T-helper 1 cell treated with Interleukin-12 subunit alpha and Interleukin-12 subunit beta and Interleukin-4 antibody, amounts not matched to agents 30 μg/mL and 1 μg/mL, for 36 hours (primary cell): ENCODE results near the gene KLHL22.
A peak's percentile ranks its signal among the peaks of the same experiment; 100 is the strongest.
"Not testable (repeated sequence)": the region's sequence is repeated elsewhere in the genome, so short reads cannot be mapped to it uniquely, and the experiment has no call there.

Source experiments
- H3K27ac Mint-ChIP-seq: one replicate; pipeline ENCODE4 v1.8.0; 2021; ENCODE audit warnings: mild to moderate bottlenecking, mixed read lengths
- H3K27me3 Mint-ChIP-seq: one replicate; pipeline ENCODE4 v1.8.0; 2021; ENCODE audit warnings: low read depth, mixed read lengths
- H3K36me3 Mint-ChIP-seq: one replicate; pipeline ENCODE4 v1.8.0; 2021; ENCODE audit warnings: low read depth, mixed read lengths
- H3K4me1 Mint-ChIP-seq: one replicate; pipeline ENCODE4 v1.8.0; 2021; ENCODE audit warnings: low read depth, mixed read lengths
- H3K4me3 Mint-ChIP-seq: one replicate; pipeline ENCODE4 v1.8.0; 2021; ENCODE audit warnings: mild to moderate bottlenecking, moderate library complexity, mixed read lengths
- H3K9me3 Mint-ChIP-seq: one replicate; pipeline ENCODE4 v1.8.0; 2021; ENCODE audit warnings: mixed read lengths

KLHL22 gene

GRCh38 chr22:20514658-20515406, 19.2 kb upstream of the KLHL22 start:
- Mint-ChIP-seq H3K36me3 (peaks cover 16% of the 10 kb centered on the region), H3K9me3 (no peaks in the 10 kb centered on the region), H3K4me1 (peaks cover 35% of the 10 kb centered on the region), H3K4me3 (no peak overlapping the region), H3K27ac (no peak overlapping the region), H3K27me3 (no peaks in the 10 kb centered on the region)

- Mint-ChIP-seq H3K27ac (peak overlapping the region; percentile 11), H3K4me3 (no peak overlapping the region), H3K27me3 (no peaks in the 10 kb centered on the region), H3K4me1 (peaks cover 46% of the 10 kb centered on the region), H3K9me3 (no peaks in the 10 kb centered on the region), H3K36me3 (peaks cover 26% of the 10 kb centered on the region)
Observed at GRCh38 chr22:20511578-20512229, 16.1 kb upstream of the KLHL22 start.

- peak overlapping the region; percentile 40 for H3K4me3 Mint-ChIP-seq
- no peak overlapping the region for H3K27ac Mint-ChIP-seq
- H3K27me3 Mint-ChIP-seq, result no peaks in the 10 kb centered on the region
Observed at GRCh38 chr22:20510811-20511577, 15.4 kb upstream of the KLHL22 start.

GRCh38 chr22:20509344-20510047, 13.9 kb upstream of the KLHL22 start:
- peaks cover 26% of the 10 kb centered on the region for H3K36me3 Mint-ChIP-seq
- peaks cover 46% of the 10 kb centered on the region for H3K4me1 Mint-ChIP-seq
- no peaks in the 10 kb centered on the region for H3K27me3 Mint-ChIP-seq
- H3K9me3 Mint-ChIP-seq, result no peaks in the 10 kb centered on the region
- peak overlapping the region; percentile 98 for H3K27ac Mint-ChIP-seq
- peak overlapping the region; percentile 97 for H3K4me3 Mint-ChIP-seq

More at GRCh38 chr22:20510811-20511577, 15.4 kb upstream of the KLHL22 start:
- H3K4me1 Mint-ChIP-seq, result peaks cover 46% of the 10 kb centered on the region
- peaks cover 26% of the 10 kb centered on the region for H3K36me3 Mint-ChIP-seq
- H3K9me3 Mint-ChIP-seq, result no peaks in the 10 kb centered on the region

- H3K4me3 Mint-ChIP-seq, result peak overlapping the region; percentile 97
- peaks cover 43% of the 10 kb centered on the region for H3K4me1 Mint-ChIP-seq
- peak overlapping the region; percentile 98 for H3K27ac Mint-ChIP-seq
- H3K36me3 Mint-ChIP-seq, result peaks cover 26% of the 10 kb centered on the region
- no peaks in the 10 kb centered on the region for H3K9me3 Mint-ChIP-seq
- H3K27me3 Mint-ChIP-seq, result no peaks in the 10 kb centered on the region
Observed at GRCh38 chr22:20508815-20509271, 13.2 kb upstream of the KLHL22 start.

GRCh38 chr22:20508067-20508755, 12.6 kb upstream of the KLHL22 start:
- Mint-ChIP-seq H3K4me3 (peak overlapping the region; percentile 97), H3K27ac (peak overlapping the region; percentile 98), H3K4me1 (peaks cover 41% of the 10 kb centered on the region), H3K36me3 (peaks cover 26% of the 10 kb centered on the region)
- H3K9me3 Mint-ChIP-seq, H3K27me3 Mint-ChIP-seq: not testable (repeated sequence)

GRCh38 chr22:20507253-20508066, 11.9 kb upstream of the KLHL22 start, which contains the start of gene MED15:
Gene MED15 (plus strand): TSS chr22:20507610. CDS start chr22:20507679, 69 bp downstream.
- Mint-ChIP-seq H3K27ac (peak within 1 kb of the TSS; percentile 98), H3K4me3 (peak within 1 kb of the TSS; percentile 97), H3K4me1 (peaks cover 41% of the 10 kb centered on the region)

GRCh38 chr22:20506543-20507252, 11.1 kb upstream of the KLHL22 start:
- no peaks in the 10 kb centered on the region for H3K27me3 Mint-ChIP-seq
- H3K4me3 Mint-ChIP-seq, result peak overlapping the region; percentile 97
- H3K27ac Mint-ChIP-seq, result peak overlapping the region; percentile 98
- peaks cover 22% of the 10 kb centered on the region for H3K36me3 Mint-ChIP-seq
- H3K9me3 Mint-ChIP-seq, result no peaks in the 10 kb centered on the region
- H3K4me1 Mint-ChIP-seq, result peaks cover 37% of the 10 kb centered on the region

More at GRCh38 chr22:20507253-20508066, 11.9 kb upstream of the KLHL22 start, which contains the start of gene MED15:
- peaks cover 26% of the 10 kb centered on the region for H3K36me3 Mint-ChIP-seq
- H3K9me3 Mint-ChIP-seq, result no peaks in the 10 kb centered on the region
- no peaks in the 10 kb centered on the region for H3K27me3 Mint-ChIP-seq

GRCh38 chr22:20504293-20504922, 8.8 kb upstream of the KLHL22 start:
- H3K9me3 Mint-ChIP-seq, H3K4me3 Mint-ChIP-seq, H3K27me3 Mint-ChIP-seq, H3K27ac Mint-ChIP-seq: not testable (repeated sequence)
- H3K36me3 Mint-ChIP-seq, result peaks cover 17% of the 10 kb centered on the region
- H3K4me1 Mint-ChIP-seq, result peaks cover 22% of the 10 kb centered on the region

GRCh38 chr22:20503816-20504215, 8.2 kb upstream of the KLHL22 start:
- H3K4me3 Mint-ChIP-seq, result no peak overlapping the region
- H3K27me3 Mint-ChIP-seq, result no peaks in the 10 kb centered on the region
- H3K27ac Mint-ChIP-seq, result no peak overlapping the region
- H3K36me3 Mint-ChIP-seq, result peaks cover 11% of the 10 kb centered on the region
- peaks cover 16% of the 10 kb centered on the region for H3K4me1 Mint-ChIP-seq
- H3K9me3 Mint-ChIP-seq, result no peaks in the 10 kb centered on the region

- no peaks in the 10 kb centered on the region for H3K9me3 Mint-ChIP-seq
- H3K27me3 Mint-ChIP-seq, result no peaks in the 10 kb centered on the region
- no peak overlapping the region for H3K4me3 Mint-ChIP-seq
- no peak overlapping the region for H3K27ac Mint-ChIP-seq
- no peaks in the 10 kb centered on the region for H3K36me3 Mint-ChIP-seq
- peaks cover 5% of the 10 kb centered on the region for H3K4me1 Mint-ChIP-seq
Observed at GRCh38 chr22:20499769-20500168, 4.2 kb upstream of the KLHL22 start.

GRCh38 chr22:20498913-20499312, 3.3 kb upstream of the KLHL22 start:
- Mint-ChIP-seq H3K27me3 (peaks cover 4% of the 10 kb centered on the region), H3K4me3 (no peak overlapping the region), H3K9me3 (no peaks in the 10 kb centered on the region), H3K36me3 (no peaks in the 10 kb centered on the region), H3K27ac (no peak overlapping the region), H3K4me1 (peaks cover 9% of the 10 kb centered on the region)
